Right cardiac atrium (tissue), 5 donors: ENCODE measurements around the gene TXNRD3. TPM values are rescaled to one million over a fixed set of nuclear protein-coding genes. Genes with fewer than 3 reads are reported as not detected.

Experiments used
- ATAC-seq, 2 donors: fragments of 200-7000 bp; cut with Tn5 transposase; one replicate each; pipeline versions ENCODE4 v1.8.0 to v1.9.1; 2020; ENCODE audit warnings: moderate library complexity in 2 of 2, mild to moderate bottlenecking in 1 of 2
- DNase-seq, 3 donors: peaks; one replicate each; pipeline ENCODE4 v3.0.0-alpha.2; 2020
- H3K27ac ChIP-seq: one replicate; pipeline ENCODE4 v1.5.1; 2013; ENCODE audit warnings: mild to moderate bottlenecking, low read length, control low read depth, moderate library complexity
- H3K27me3 ChIP-seq: one replicate; pipeline ENCODE4 v1.6.1; 2013; ENCODE audit not compliant: control insufficient read depth, insufficient read depth
- H3K4me1 ChIP-seq: one replicate; pipeline ENCODE4 v1.6.1; 2013; ENCODE audit warnings: low read length; ENCODE audit not compliant: control insufficient read depth, insufficient read depth
- H3K4me3 ChIP-seq: one replicate; pipeline ENCODE4 v1.5.1; 2013; ENCODE audit warnings: low read length, control low read depth
- H3K9me3 ChIP-seq: one replicate; pipeline ENCODE4 v1.6.1; 2013; ENCODE audit warnings: low read length; ENCODE audit not compliant: control insufficient read depth
- WGBS: extraction: QIAGEN DNeasy Blood & Tissue Kit; methylation state at CpG from one replicate; pipeline ENCODE4 v1.1.7; 2013; 5-methylcytosine and 5-hydroxymethylcytosine counted together
- intact Hi-C, 4 donors: fragments of 100-400 bp; cut with DNase I; formaldehyde crosslinking; loops; one replicate each; pipeline versions ENCODE4 v1.11.0 to v1.14.0; 2022 to 2023
- polyA plus RNA-seq: library from polyadenylated mRNA; stranded (reverse); fragments of 200-250 nt; gene quantifications from one replicate; pipeline ENCODE4 v1.2.3, GENCODE V29; 2013
- total RNA-seq, 4 donors: library from RNA; stranded (reverse); fragmentation: NEBNext Ultra II Directional; extraction: Animal tissue kit (Norgen Biotek cat#: 25700); gene quantifications; one replicate each; pipeline ENCODE4 v1.2.1, GENCODE V29; 2021
- donor health status: healthy with polysubstance abuse.
- donor health status: DM: no; HTN: yes; CAD: no.
- donor health status: DM: no; HTN: no; CAD: no.
- donor health status: DM: no; HTN: yes; CAD: no; lungs with severe emphysema.
- donor health status: DM: yes; HTN: yes; CAD: no.

Gene TXNRD3
- total and polyA plus RNA-seq, 5 donors, result 3.8 to 9.1 (median 7.1) TPM

GRCh38 chr3:126661532-126662364, 6.8 kb upstream of the TXNRD3 start:
- Histone ChIP-seq H3K27me3 (no peaks in the 10 kb centered on the region), H3K4me1 (no peaks in the 10 kb centered on the region), H3K4me3 (no peak overlapping the region), H3K27ac (no peak overlapping the region), H3K9me3 (no peaks in the 10 kb centered on the region)
- 68% methylated on average over 11 of the region's 11 CpGs for WGBS
- DNase-seq (peak in 1 of 3 donors; percentile 49), ATAC-seq (peak; percentile 21 to 50)
- intact Hi-C loops, result no loop called here

- no peak overlapping the region for H3K27ac ChIP-seq
- no peaks in the 10 kb centered on the region for H3K4me1 ChIP-seq
- H3K27me3 ChIP-seq, result no peaks in the 10 kb centered on the region
- no peak for ATAC-seq
- WGBS, result 43% methylated on average over 19 of the region's 19 CpGs
- H3K4me3 ChIP-seq, result no peak overlapping the region
- intact Hi-C loops, result no loop called here
- H3K9me3 ChIP-seq, result no peaks in the 10 kb centered on the region
- DNase-seq, result no peak
These were observed 5.3 kb upstream of the TXNRD3 start for GRCh38 chr3:126659915-126660886.

GRCh38 chr3:126658584-126658983, 3.7 kb upstream of the TXNRD3 start:
- H3K27ac ChIP-seq, result no peak overlapping the region
- H3K27me3 ChIP-seq, result no peaks in the 10 kb centered on the region
- intact Hi-C loops, result no loop called here
- H3K4me3 ChIP-seq, result no peak overlapping the region
- DNase-seq (no peak), ATAC-seq (no peak)
- 95% methylated on average over 3 of the region's 3 CpGs for WGBS
- H3K4me1 ChIP-seq, result no peaks in the 10 kb centered on the region
- no peaks in the 10 kb centered on the region for H3K9me3 ChIP-seq

GRCh38 chr3:126657901-126658300, 3.0 kb upstream of the TXNRD3 start:
- intact Hi-C loops, result no loop called here
- Histone ChIP-seq H3K27me3 (no peaks in the 10 kb centered on the region), H3K9me3 (no peaks in the 10 kb centered on the region), H3K27ac (no peak overlapping the region), H3K4me1 (no peaks in the 10 kb centered on the region), H3K4me3 (no peak overlapping the region)
- ATAC-seq, result no peak
- WGBS, result 76% methylated on average over 2 of the region's 2 CpGs
- DNase-seq, result no peak

- 68% methylated on average over 8 of the region's 8 CpGs for WGBS
- H3K27ac ChIP-seq, result no peak overlapping the region
- ATAC-seq (no peak), DNase-seq (no peak)
- no peaks in the 10 kb centered on the region for H3K27me3 ChIP-seq
- no peaks in the 10 kb centered on the region for H3K4me1 ChIP-seq
- intact Hi-C loops, result no loop called here
- no peaks in the 10 kb centered on the region for H3K9me3 ChIP-seq
- H3K4me3 ChIP-seq, result no peak overlapping the region
These were observed 1.6 kb upstream of the TXNRD3 start for GRCh38 chr3:126656371-126657134.

- no peak for ATAC-seq
- no peak overlapping the region for H3K4me3 ChIP-seq
- intact Hi-C loops, result no loop called here
- no peaks in the 10 kb centered on the region for H3K9me3 ChIP-seq
- H3K27me3 ChIP-seq, result no peaks in the 10 kb centered on the region
- 89% methylated on average over 11 of the region's 11 CpGs for WGBS
- H3K4me1 ChIP-seq, result no peaks in the 10 kb centered on the region
- DNase-seq, result peak in 1 of 3 donors; percentile 55
- H3K27ac ChIP-seq, result no peak overlapping the region
These were observed 963 bp upstream of the TXNRD3 start for GRCh38 chr3:126655887-126656286.

GRCh38 chr3:126649556-126650092, 5.3 kb downstream of the TXNRD3 start:
- Histone ChIP-seq H3K27me3 (no peaks in the 10 kb centered on the region), H3K4me1 (no peaks in the 10 kb centered on the region), H3K9me3 (no peaks in the 10 kb centered on the region), H3K4me3 (no peak overlapping the region), H3K27ac (no peak overlapping the region)
- ATAC-seq, result no peak
- intact Hi-C loops, result no loop called here
- WGBS, result 74% methylated on average over 2 of the region's 2 CpGs
- no peak for DNase-seq

GRCh38 chr3:126646674-126647073, 8.2 kb downstream of the TXNRD3 start:
- Histone ChIP-seq H3K9me3 (no peaks in the 10 kb centered on the region), H3K27me3 (no peaks in the 10 kb centered on the region), H3K27ac (no peak overlapping the region), H3K4me3 (no peak overlapping the region), H3K4me1 (no peaks in the 10 kb centered on the region)
- DNase-seq (no peak), ATAC-seq (no peak)
- intact Hi-C loops, result no loop called here
- 67% methylated on average over 1 of the region's 1 CpG for WGBS

- WGBS, result 91% methylated on average over 2 of the region's 2 CpGs
These were observed 10.3 kb downstream of the TXNRD3 start for GRCh38 chr3:126644615-126645014.

GRCh38 chr3:126638790-126639189, 16.1 kb downstream of the TXNRD3 start:
- intact Hi-C loops, result no loop called here
- Histone ChIP-seq H3K9me3 (no peaks in the 10 kb centered on the region), H3K27me3 (no peaks in the 10 kb centered on the region), H3K27ac (no peak overlapping the region), H3K4me1 (no peaks in the 10 kb centered on the region), H3K4me3 (no peak overlapping the region)
- WGBS, result 89% methylated on average over 1 of the region's 1 CpG
- DNase-seq, result no peak
- no peak for ATAC-seq

More at GRCh38 chr3:126644615-126645014, 10.3 kb downstream of the TXNRD3 start:
- Histone ChIP-seq H3K27me3 (no peaks in the 10 kb centered on the region), H3K9me3 (no peaks in the 10 kb centered on the region), H3K4me1 (no peaks in the 10 kb centered on the region), H3K27ac (no peak overlapping the region), H3K4me3 (no peak overlapping the region)
- intact Hi-C loops, result no loop called here
- no peak for DNase-seq
- ATAC-seq, result no peak
